ENCODE data around the gene KBTBD12. TPM values are rescaled to one million over a fixed set of nuclear protein-coding genes. Genes with fewer than 3 reads are reported as not detected.
"Not testable (repeated sequence)": the region's sequence is repeated elsewhere in the genome, so short reads cannot be mapped to it uniquely, and the experiment has no call there.

KBTBD12 gene
- total RNA-seq, 2 donors from 2014 or later, result 14.5 TPM

- no peak for ATAC-seq (ENCODE audit: insufficient number of reproducible peaks, low FRiP score, low read depth)
- no peak overlapping the region for H3K4me3 ChIP-seq
- no peaks in the 10 kb centered on the region for H3K36me3 ChIP-seq
- DNase-seq (ENCODE audit: low spot score), result no peak
- H3K27me3 ChIP-seq (replicated peaks; ENCODE audit: insufficient read depth), result no peaks in the 10 kb centered on the region
- peaks cover 9 to 25% of the 10 kb centered on the region in 2 donors for H3K4me1 ChIP-seq (ENCODE audit: control insufficient read depth in 1 of 2, low read depth in 2 of 2)
- TF ChIP-seq CTCF (IDR thresholded peaks at IDR 0.05), result no peak
- peak overlapping the region; percentile 13 to 36 for H3K27ac ChIP-seq
- H3K9me3 ChIP-seq, result peaks cover 7% of the 10 kb centered on the region
Measured at GRCh38 chr3:127888156-127888555, 26.9 kb upstream of the KBTBD12 start.

- Histone ChIP-seq H3K27me3 (replicated peaks; ENCODE audit: insufficient read depth) (no peaks in the 10 kb centered on the region), H3K4me1 (ENCODE audit: control insufficient read depth in 1 of 2, low read depth in 2 of 2) (peaks cover 9 to 25% of the 10 kb centered on the region in 2 donors), H3K4me3 (no peak overlapping the region), H3K36me3 (no peaks in the 10 kb centered on the region), H3K27ac (peak overlapping the region; percentile 13 to 54), H3K9me3 (peaks cover 7% of the 10 kb centered on the region)
- DNase-seq (ENCODE audit: low spot score) (no peak), ATAC-seq (ENCODE audit: insufficient number of reproducible peaks, low FRiP score, low read depth) (no peak)
- no peak for TF ChIP-seq CTCF (IDR thresholded peaks at IDR 0.05)
Measured at GRCh38 chr3:127888564-127889107, 26.4 kb upstream of the KBTBD12 start.

GRCh38 chr3:127889461-127889863 is 25.6 kb upstream of the KBTBD12 start:
- H3K4me3 ChIP-seq, result no peak overlapping the region
- no peak for TF ChIP-seq CTCF (IDR thresholded peaks at IDR 0.05)
- H3K4me1 ChIP-seq (ENCODE audit: control insufficient read depth in 1 of 2, low read depth in 2 of 2), result peaks cover 9 to 25% of the 10 kb centered on the region in 2 donors
- H3K27me3 ChIP-seq (replicated peaks; ENCODE audit: insufficient read depth), result no peaks in the 10 kb centered on the region
- DNase-seq (ENCODE audit: low spot score), result no peak
- ATAC-seq (ENCODE audit: insufficient number of reproducible peaks, low FRiP score, low read depth), result peak; percentile 85
- peak overlapping the region; percentile 54 to 71 for H3K27ac ChIP-seq
- peaks cover 7% of the 10 kb centered on the region for H3K9me3 ChIP-seq
- H3K36me3 ChIP-seq, result no peaks in the 10 kb centered on the region

- no peak for TF ChIP-seq CTCF (IDR thresholded peaks at IDR 0.05)
- Histone ChIP-seq H3K9me3 (peaks cover 7% of the 10 kb centered on the region), H3K4me3 (no peak overlapping the region), H3K36me3 (no peaks in the 10 kb centered on the region), H3K27me3 (replicated peaks; ENCODE audit: insufficient read depth) (no peaks in the 10 kb centered on the region), H3K4me1 (ENCODE audit: control insufficient read depth in 1 of 2, low read depth in 2 of 2) (peaks cover 9 to 25% of the 10 kb centered on the region in 2 donors), H3K27ac (peak overlapping the region; percentile 54 to 71)
- no peak for DNase-seq (ENCODE audit: low spot score)
- no peak for ATAC-seq (ENCODE audit: insufficient number of reproducible peaks, low FRiP score, low read depth)
Measured at GRCh38 chr3:127889976-127890650, 24.9 kb upstream of the KBTBD12 start.

- DNase-seq (ENCODE audit: low spot score); ATAC-seq (ENCODE audit: insufficient number of reproducible peaks, low FRiP score, low read depth); H3K36me3 ChIP-seq; H3K4me3 ChIP-seq; H3K9me3 ChIP-seq; H3K27me3 ChIP-seq (replicated peaks; ENCODE audit: insufficient read depth): not testable (repeated sequence)
- H3K4me1 ChIP-seq (ENCODE audit: control insufficient read depth in 1 of 2, low read depth in 2 of 2), result peaks cover 9 to 25% of the 10 kb centered on the region in 2 donors
- H3K27ac ChIP-seq, result peak overlapping the region in 1 of 2 donors; percentile 37
Measured at GRCh38 chr3:127890651-127891290, 24.3 kb upstream of the KBTBD12 start.
